ENCODE results near the gene ALG9. TPM values are rescaled to one million over a fixed set of nuclear protein-coding genes. Genes with fewer than 3 reads are reported as not detected.

The ALG9 gene, protein sequence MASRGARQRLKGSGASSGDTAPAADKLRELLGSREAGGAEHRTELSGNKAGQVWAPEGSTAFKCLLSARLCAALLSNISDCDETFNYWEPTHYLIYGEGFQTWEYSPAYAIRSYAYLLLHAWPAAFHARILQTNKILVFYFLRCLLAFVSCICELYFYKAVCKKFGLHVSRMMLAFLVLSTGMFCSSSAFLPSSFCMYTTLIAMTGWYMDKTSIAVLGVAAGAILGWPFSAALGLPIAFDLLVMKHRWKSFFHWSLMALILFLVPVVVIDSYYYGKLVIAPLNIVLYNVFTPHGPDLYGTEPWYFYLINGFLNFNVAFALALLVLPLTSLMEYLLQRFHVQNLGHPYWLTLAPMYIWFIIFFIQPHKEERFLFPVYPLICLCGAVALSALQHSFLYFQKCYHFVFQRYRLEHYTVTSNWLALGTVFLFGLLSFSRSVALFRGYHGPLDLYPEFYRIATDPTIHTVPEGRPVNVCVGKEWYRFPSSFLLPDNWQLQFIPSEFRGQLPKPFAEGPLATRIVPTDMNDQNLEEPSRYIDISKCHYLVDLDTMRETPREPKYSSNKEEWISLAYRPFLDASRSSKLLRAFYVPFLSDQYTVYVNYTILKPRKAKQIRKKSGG
- total RNA-seq: 10 to 100 TPM; 20.3 to 22.0 TPM

GRCh38 chr11:111870886-111871692 lies at the start of gene ALG9:
Gene ALG9, minus strand, starts transcription at chr11:111871581. Its CDS starts 99 bp downstream, at chr11:111871482.

GRCh38 chr11:111918390-111919256 lies 47.2 kb upstream of the ALG9 start, which contains the start of gene C11orf52:
Gene C11orf52, plus strand, starts transcription at chr11:111918913. Its CDS starts 60 bp downstream, at chr11:111918973.

GRCh38 chr11:111912535-111912934 lies 41.2 kb upstream of the ALG9 start, which contains the start of gene HSPB2:
Gene HSPB2, plus strand, starts transcription at chr11:111912734. Its CDS starts 96 bp downstream, at chr11:111912830.

GRCh38 chr11:111911563-111912401 lies 40.4 kb upstream of the ALG9 start, which contains the start of gene CRYAB:
Gene CRYAB, minus strand, starts transcription at chr11:111911770. Its CDS starts 46 bp downstream, at chr11:111911724.

GRCh38 chr11:111878849-111879636 lies 7.7 kb upstream of the ALG9 start, which contains the start of the genes CFAP68 and FDXACB1:
Gene CFAP68, plus strand, starts transcription at chr11:111879541. Its CDS starts 20 bp downstream, at chr11:111879561.
Gene FDXACB1, minus strand, starts transcription at chr11:111879165. Its CDS starts 33 bp downstream, at chr11:111879132.

DNA sequence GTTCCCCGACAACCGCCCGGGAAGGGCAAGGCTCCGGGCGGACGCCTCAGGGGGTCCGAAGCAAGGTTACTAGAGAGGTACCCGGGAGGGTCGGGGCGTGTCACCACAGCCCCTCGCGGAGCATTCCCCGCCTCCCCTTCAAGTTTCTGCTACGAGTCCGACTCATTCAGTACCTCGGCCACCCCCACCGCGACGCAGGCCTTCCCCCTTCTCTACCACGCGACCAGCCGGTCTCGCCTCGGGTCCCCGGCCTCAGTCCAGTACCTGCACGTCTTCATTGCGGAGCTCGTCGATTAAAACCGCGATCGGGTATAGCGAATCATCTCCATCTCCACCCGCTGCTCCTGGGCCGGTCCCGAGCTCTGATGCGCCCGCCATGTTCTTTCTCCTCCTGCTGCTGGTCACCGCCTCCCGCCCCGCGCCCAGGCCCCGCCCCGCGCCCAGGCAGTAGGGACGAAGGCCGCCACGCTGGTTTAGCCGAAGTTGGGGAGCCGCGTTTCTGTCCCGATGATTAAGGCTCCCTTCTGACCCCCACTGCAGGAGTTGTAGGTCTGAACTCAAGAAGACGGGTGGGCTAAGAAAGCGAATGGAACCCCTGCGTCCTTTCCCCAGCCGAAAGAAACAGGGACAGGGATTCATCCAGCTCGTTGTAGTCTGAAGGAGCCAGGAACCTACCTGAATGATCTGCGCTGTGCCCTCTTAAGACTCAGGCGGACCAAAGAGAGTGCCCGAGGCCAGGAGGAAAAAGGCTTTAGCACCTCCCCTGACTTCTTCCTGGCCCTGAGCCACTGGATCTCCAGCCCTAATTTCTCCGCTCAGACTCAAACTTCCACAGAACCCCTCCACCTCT lies 105.2 kb downstream of the ALG9 start, which contains the start of gene PPP2R1B:
Gene PPP2R1B, minus strand, starts transcription at position 406 of the 850 bp plus-strand sequence. Its CDS starts 28 bp downstream, at position 378.

Other genes starting within 250 kb of the ALG9 start
- gene PPP2R1B, start 105.2 kb downstream of the ALG9 start, total RNA-seq: 10 to 100 TPM; 40.8 to 42.5 TPM
- 1 to 10 TPM; 3.8 to 4.1 TPM for gene FDXACB1, start 7.6 kb upstream of the ALG9 start, total RNA-seq
- gene CFAP68, start 8.0 kb upstream of the ALG9 start, total RNA-seq: 10 to 100 TPM; 20.3 to 23.9 TPM
- not detected for gene CRYAB, start 40.2 kb upstream of the ALG9 start, total RNA-seq
- gene HSPB2, start 41.2 kb upstream of the ALG9 start, total RNA-seq: not detected
- gene C11orf52, start 47.3 kb upstream of the ALG9 start, total RNA-seq: not detected
- gene DIXDC1, start 65.8 kb upstream of the ALG9 start, total RNA-seq: 1 to 10 TPM; 2.5 to 3.0 TPM
- gene DLAT, start 153.8 kb upstream of the ALG9 start, total RNA-seq: 10 to 100 TPM; 22.9 to 23.6 TPM
- under 1 TPM; 0.17 to 0.28 TPM for gene PIH1D2, start 202.4 kb upstream of the ALG9 start, total RNA-seq
- gene NKAPD1, start 202.7 kb upstream of the ALG9 start, total RNA-seq: 10 to 100 TPM; 23.8 to 24.1 TPM
- 10 to 100 TPM; 41.6 to 43.7 TPM for gene TIMM8B, start 215.2 kb upstream of the ALG9 start, total RNA-seq
- gene SDHD, start 215.3 kb upstream of the ALG9 start, total RNA-seq: 10 to 100 TPM; 77.0 to 78.7 TPM